K562 (cell line): ENCODE measurements around the gene LRRC3C. TPM values are rescaled to one million over a fixed set of nuclear protein-coding genes. Genes with fewer than 3 reads are reported as not detected.

Experiments used
- CREB5 ChIP-seq: fragments of 250-450 bp; sonication (Bioruptor Pico); IDR thresholded peaks from 2 replicates; pipeline ENCODE4 v1.5.0; 2020; ENCODE audit warnings: mild to moderate bottlenecking
- DLX4 ChIP-seq: fragments of 250-450 bp; sonication (Bioruptor Pico); IDR thresholded peaks from 2 replicates; pipeline ENCODE4 v1.6.1; 2021; ENCODE audit warnings: mild to moderate bottlenecking
- DMBX1 ChIP-seq: fragments of 250-450 bp; sonication (Bioruptor Pico); IDR thresholded peaks from 2 replicates; pipeline ENCODE4 v1.8.0; 2022; ENCODE audit warnings: inconsistent platforms, mild to moderate bottlenecking, moderate library complexity, borderline replicate concordance
- E2F6 ChIP-seq, 2 experiments: IDR thresholded peaks; 2 replicates each; pipeline ENCODE4 v1.6.1; 2011; ENCODE audit warnings: borderline replicate concordance in 1 of 2, control low read depth in 1 of 2, low read depth in 1 of 2, low read length in 1 of 2, mild to moderate bottlenecking in 1 of 2, mixed read lengths in 1 of 2, moderate library complexity in 1 of 2; ENCODE audit not compliant: insufficient read depth in 1 of 2, insufficient read length in 1 of 2, poor library complexity in 1 of 2, severe bottlenecking in 1 of 2; ENCODE audit errors: extremely low read depth in 1 of 2
- GATAD2B ChIP-seq: fragments of 450-650 bp; IDR thresholded peaks from 2 replicates; pipeline ENCODE4 v1.6.1; 2017; ENCODE audit warnings: mild to moderate bottlenecking, borderline replicate concordance
- HDAC6 ChIP-seq: IDR thresholded peaks from 2 replicates; pipeline ENCODE4 v1.6.1; 2012; ENCODE audit warnings: low read depth, mild to moderate bottlenecking, control low read depth, inconsistent platforms, low read length, moderate library complexity
- KAT8 ChIP-seq: fragments of 450-650 bp; IDR thresholded peaks from 2 replicates; pipeline ENCODE4 v1.6.1; 2016; ENCODE audit warnings: low read depth, mild to moderate bottlenecking
- MBD2 ChIP-seq: sonication (generic); IDR thresholded peaks from 2 replicates; pipeline ENCODE4 v1.6.1; 2016; ENCODE audit warnings: low read depth, borderline replicate concordance
- MECOM ChIP-seq: fragments of 250-450 bp; sonication (Bioruptor Pico); IDR thresholded peaks from 2 replicates; pipeline ENCODE4 v1.8.0; 2022; ENCODE audit warnings: inconsistent platforms
- PHF8 ChIP-seq: fragments of 200-600 bp; sonication (generic); IDR thresholded peaks from 2 replicates; pipeline ENCODE4 v1.6.1; 2012; ENCODE audit warnings: mixed run types, mild to moderate bottlenecking, inconsistent platforms, low read length, moderate library complexity, borderline replicate concordance
- PHTF2 ChIP-seq: fragments of 250-450 bp; sonication (Bioruptor Pico); IDR thresholded peaks from 2 replicates; pipeline ENCODE4 v1.5.0; 2021; ENCODE audit warnings: mild to moderate bottlenecking
- RFX5 ChIP-seq: IDR thresholded peaks from 2 replicates; pipeline ENCODE4 v1.6.1; 2011; ENCODE audit warnings: low read depth, mild to moderate bottlenecking, improper control_type of control experiment, low read length
- SLC30A9 ChIP-seq: fragments of 250-450 bp; sonication (Bioruptor Pico); IDR thresholded peaks from 2 replicates; pipeline ENCODE4 v1.8.0; 2022; ENCODE audit warnings: mild to moderate bottlenecking, moderate library complexity
- SRSF1 ChIP-seq: fragments of 200-400 bp; formaldehyde crosslinking; IDR thresholded peaks from 2 replicates; pipeline ENCODE4 v1.6.1; 2017; ENCODE audit warnings: mild to moderate bottlenecking, low read depth, low read length, moderate library complexity
- STAG1 ChIP-seq: sonication (generic); formaldehyde crosslinking; IDR thresholded peaks from 2 replicates; pipeline ENCODE4 v1.5.0; 2020; ENCODE audit warnings: missing genetic modification reagents, borderline replicate concordance
- TSC22D4 ChIP-seq: fragments of 450-650 bp; IDR thresholded peaks from 2 replicates; pipeline ENCODE4 v1.6.1; 2016; ENCODE audit warnings: missing genetic modification characterization, missing biosample characterization, control low read depth
- ZNF12 ChIP-seq: sonication (generic); formaldehyde crosslinking; IDR thresholded peaks from 2 replicates; pipeline ENCODE4 v1.4.0; 2020; ENCODE audit warnings: mild to moderate bottlenecking, missing genetic modification reagents
- ZNF134 ChIP-seq: fragments of 250-450 bp; sonication (Bioruptor Pico); conservative IDR thresholded peaks from 2 replicates; pipeline ENCODE4 v1.4.0; 2020
- ZNF140 ChIP-seq: fragments of 250-450 bp; sonication (Bioruptor Pico); IDR thresholded peaks from 2 replicates; pipeline ENCODE4 v1.8.0; 2021; ENCODE audit warnings: moderate library complexity, mild to moderate bottlenecking, inconsistent platforms
- ZNF165 ChIP-seq: fragments of 250-450 bp; sonication (Bioruptor Pico); IDR thresholded peaks from 2 replicates; pipeline ENCODE4 v1.4.0; 2020; ENCODE audit warnings: borderline replicate concordance
- ZNF507 ChIP-seq: conservative IDR thresholded peaks from 2 replicates; pipeline ENCODE4 v1.6.1; 2017; ENCODE audit warnings: missing genetic modification characterization, missing compliant biosample characterization
- ZNF707 ChIP-seq: fragments of 250-450 bp; sonication (Bioruptor Pico); conservative IDR thresholded peaks from 2 replicates; pipeline ENCODE4 v1.8.0; 2022; ENCODE audit warnings: inconsistent platforms, mild to moderate bottlenecking, moderate library complexity
- polyA plus RNA-seq, 8 experiments: library from polyadenylated mRNA; depleted of rRNA in 4 of 8; stranded (reverse) in 5 of 8; unstranded in 3 of 8; fragments of >200 nt; fragmentation: Nextera tagmentation in 2 of 8; fragmentation: Illumina TruSeq in 1 of 8; extraction: Ambion mirVana in 2 of 8; extraction: Trizol in 1 of 8; gene quantifications; 2 replicates each; pipeline versions ENCODE4 v1.2.1 to v1.2.3, GENCODE V29; 2011 to 2014; ENCODE audit warnings: inconsistent platforms in 1 of 8, missing spikeins in 1 of 8
- total RNA-seq, 7 experiments: library from RNA; depleted of rRNA in 6 of 7; stranded (reverse); fragments of >200 nt in 6 of 7; fragmentation: Illumina TruSeq in 2 of 7; extraction: Trizol in 2 of 7; gene quantifications; 2 replicates each; pipeline versions ENCODE4 v1.2.1 to v1.2.3, GENCODE V29; 2011 to 2021; ENCODE audit warnings: low replicate concordance in 1 of 7
- TF ChIP-seq, protein P1 (sequence below): fragments of 450-650 bp; IDR thresholded peaks from 2 replicates; pipeline ENCODE4 v1.6.1; 2016

The LRRC3C gene
- total and polyA plus RNA-seq, 9 of the 15 experiments (the other 6 are each of a cell fraction or from before 2014, with no cell fraction given), result not detected

DNA sequence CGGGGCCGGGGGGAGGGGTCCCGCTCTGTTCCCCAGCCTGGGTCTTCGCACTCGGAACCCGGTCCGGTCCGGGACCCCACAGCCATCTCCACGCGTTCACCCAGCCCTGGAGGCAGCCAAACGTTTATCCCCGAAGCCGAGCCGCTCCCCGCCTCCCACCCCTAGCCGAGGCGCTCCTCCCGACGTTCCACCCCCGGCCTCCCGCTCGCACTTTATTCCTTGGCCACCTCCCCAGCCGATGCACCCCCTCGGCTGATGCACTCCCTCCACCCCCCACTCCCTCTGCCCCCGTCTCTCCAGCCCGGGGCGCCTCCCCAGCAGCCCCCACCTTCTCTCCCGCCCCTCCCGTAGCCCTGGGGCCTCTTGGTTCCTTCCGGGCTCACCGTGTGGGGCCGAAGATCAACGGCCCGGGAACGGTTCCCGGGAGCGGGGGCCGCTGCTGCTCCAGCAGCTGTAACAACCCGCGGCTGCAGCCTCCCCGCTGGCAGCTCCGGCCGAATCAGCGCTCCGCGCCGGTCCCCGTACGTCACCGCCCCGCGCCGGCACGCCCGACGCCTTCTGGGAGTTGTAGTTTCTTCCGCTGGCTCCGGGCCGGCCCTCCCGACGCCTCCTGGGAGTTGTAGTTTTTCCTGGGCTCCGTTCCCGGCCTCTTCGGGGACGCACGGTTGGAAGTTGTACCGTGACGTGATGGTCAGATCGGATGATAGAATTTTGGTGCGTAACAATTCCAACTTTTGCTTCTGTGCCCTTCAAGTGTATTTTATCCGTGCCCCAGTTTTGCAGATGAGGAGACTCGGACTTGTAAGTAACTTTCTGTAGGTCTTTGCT is at the start of gene LRRC3C, which contains the start of gene ORMDL3 (continued):
- TF ChIP-seq CREB5 (CRISPR knock-in tag), result no peak
- TF ChIP-seq, protein P1, sequence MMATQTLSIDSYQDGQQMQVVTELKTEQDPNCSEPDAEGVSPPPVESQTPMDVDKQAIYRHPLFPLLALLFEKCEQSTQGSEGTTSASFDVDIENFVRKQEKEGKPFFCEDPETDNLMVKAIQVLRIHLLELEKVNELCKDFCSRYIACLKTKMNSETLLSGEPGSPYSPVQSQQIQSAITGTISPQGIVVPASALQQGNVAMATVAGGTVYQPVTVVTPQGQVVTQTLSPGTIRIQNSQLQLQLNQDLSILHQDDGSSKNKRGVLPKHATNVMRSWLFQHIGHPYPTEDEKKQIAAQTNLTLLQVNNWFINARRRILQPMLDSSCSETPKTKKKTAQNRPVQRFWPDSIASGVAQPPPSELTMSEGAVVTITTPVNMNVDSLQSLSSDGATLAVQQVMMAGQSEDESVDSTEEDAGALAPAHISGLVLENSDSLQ, result 0 out of 2 replicates have a peak, but pooled peaks have one; percentile 14
- TF ChIP-seq MBD2, result peak; percentile 96
- TF ChIP-seq HDAC6, result no peak
- peak; percentile 68; the same call in 1 of the 2 replicates for TF ChIP-seq PHF8
- TF ChIP-seq ZNF140 (CRISPR knock-in tag), result no peak
- TF ChIP-seq PHTF2 (CRISPR knock-in tag), result no peak
- TF ChIP-seq TSC22D4 (tag), result no peak
- TF ChIP-seq DMBX1 (CRISPR knock-in tag), result peak; percentile 87; the same call in 1 of the 2 replicates
- TF ChIP-seq RFX5, result no peak
- no peak for TF ChIP-seq ZNF507 (tag)
- TF ChIP-seq SLC30A9 (CRISPR knock-in tag), result no peak
- no peak for TF ChIP-seq ZNF165 (CRISPR knock-in tag)
- TF ChIP-seq KAT8, result no peak
- no peak for TF ChIP-seq DLX4
- no peak for TF ChIP-seq STAG1 (CRISPR knock-in tag)
- no peak for TF ChIP-seq ZNF12 (CRISPR knock-in tag)
- no peak for TF ChIP-seq ZNF707
- TF ChIP-seq ZNF134 (CRISPR knock-in tag), result no peak
- TF ChIP-seq GATAD2B, result no peak
- no peak for TF ChIP-seq SRSF1
- TF ChIP-seq E2F6 (IDR thresholded peaks at IDR 0.05; ENCODE audit: borderline replicate concordance in 1 of 2, extremely low read depth in 1 of 2, insufficient read depth in 1 of 2, insufficient read length in 1 of 2, low read depth in 1 of 2, low read length in 1 of 2, poor library complexity in 1 of 2, severe bottlenecking in 1 of 2), result no peak
- TF ChIP-seq MECOM (CRISPR knock-in tag), result no peak
